ENCODE data around the gene CD164L2.

The CD164L2 gene

GRCh38 chr1:27366411-27367159 lies 16.5 kb downstream of the CD164L2 start, which contains the start of gene MAP3K6:
MAP3K6 (minus strand) TSS chr1:27366961; CDS start chr1:27366597, 364 bp downstream.
- no peaks in the 10 kb centered on the region for H3K9me3 ChIP-seq
- no peaks in the 10 kb centered on the region for H3K36me3 ChIP-seq
- peaks cover 51 to 61% of the 10 kb centered on the region in 2 experiments for H3K4me1 ChIP-seq (ENCODE audit: control insufficient read depth in 1 of 2, insufficient read depth in 1 of 2, low read depth in 1 of 2, low read length in 1 of 2)
- peak within 1 kb of the TSS; percentile 63 to 76 for H3K4me3 ChIP-seq (ENCODE audit: low read depth in 1 of 2, low read length in 1 of 2)
- peak within 1 kb of the TSS; percentile 27 for H3K27ac ChIP-seq
- TF ChIP-seq CTCF (IDR thresholded peaks at IDR 0.05), result no peak
- H3K27me3 ChIP-seq, result peaks cover 36% of the 10 kb centered on the region

DNA sequence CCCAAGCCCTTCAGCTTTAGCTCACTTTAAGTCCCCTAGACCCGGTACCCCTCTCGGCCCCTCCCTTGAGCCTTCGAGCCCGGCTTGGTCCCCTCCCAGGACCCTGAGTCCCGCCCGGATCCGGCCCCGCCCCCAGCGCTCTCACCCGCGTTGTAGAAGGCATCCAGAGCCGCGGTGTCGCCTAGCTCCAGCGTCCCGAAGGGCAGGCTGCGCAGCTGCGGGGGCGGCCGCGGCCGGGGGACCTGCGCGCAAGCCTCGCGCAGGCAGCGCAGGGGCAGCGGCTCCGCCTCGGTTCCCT lies 17.1 kb downstream of the CD164L2 start:
- Histone ChIP-seq H3K36me3 (no peaks in the 10 kb centered on the region), H3K4me1 (ENCODE audit: control insufficient read depth in 1 of 2, insufficient read depth in 1 of 2, low read depth in 1 of 2, low read length in 1 of 2) (peaks cover 53 to 62% of the 10 kb centered on the region in 2 experiments), H3K27me3 (peaks cover 41% of the 10 kb centered on the region), H3K4me3 (ENCODE audit: low read depth in 1 of 2, low read length in 1 of 2) (peak overlapping the region; percentile 63 to 76), H3K9me3 (no peaks in the 10 kb centered on the region), H3K27ac (peak overlapping the region; percentile 27)
- no peak for TF ChIP-seq CTCF (IDR thresholded peaks at IDR 0.05)

GRCh38 chr1:27365372-27366112 lies 17.6 kb downstream of the CD164L2 start:
- H3K9me3 ChIP-seq, result no peaks in the 10 kb centered on the region
- peak overlapping the region; percentile 63 to 76 for H3K4me3 ChIP-seq (ENCODE audit: low read depth in 1 of 2, low read length in 1 of 2)
- H3K27me3 ChIP-seq, result peaks cover 46% of the 10 kb centered on the region
- peak overlapping the region; percentile 27 for H3K27ac ChIP-seq
- H3K4me1 ChIP-seq (ENCODE audit: control insufficient read depth in 1 of 2, insufficient read depth in 1 of 2, low read depth in 1 of 2, low read length in 1 of 2), result peaks cover 58 to 64% of the 10 kb centered on the region in 2 experiments
- H3K36me3 ChIP-seq, result no peaks in the 10 kb centered on the region
- no peak for TF ChIP-seq CTCF (IDR thresholded peaks at IDR 0.05)

- Histone ChIP-seq H3K27me3 (peaks cover 54% of the 10 kb centered on the region), H3K9me3 (no peaks in the 10 kb centered on the region), H3K27ac (peak overlapping the region; percentile 27), H3K36me3 (no peaks in the 10 kb centered on the region), H3K4me3 (ENCODE audit: low read depth in 1 of 2, low read length in 1 of 2) (peak overlapping the region; percentile 63 to 76), H3K4me1 (ENCODE audit: control insufficient read depth in 1 of 2, insufficient read depth in 1 of 2, low read depth in 1 of 2, low read length in 1 of 2) (peaks cover 58 to 64% of the 10 kb centered on the region in 2 experiments)
- no peak for TF ChIP-seq CTCF (IDR thresholded peaks at IDR 0.05)
Observed at GRCh38 chr1:27364696-27365371, 18.3 kb downstream of the CD164L2 start.

- Histone ChIP-seq H3K4me1 (ENCODE audit: control insufficient read depth in 1 of 2, insufficient read depth in 1 of 2, low read depth in 1 of 2, low read length in 1 of 2) (peaks cover 52 to 59% of the 10 kb centered on the region in 2 experiments), H3K36me3 (no peaks in the 10 kb centered on the region), H3K27me3 (peaks cover 62% of the 10 kb centered on the region), H3K4me3 (ENCODE audit: low read depth in 1 of 2, low read length in 1 of 2) (no peak overlapping the region), H3K27ac (no peak overlapping the region), H3K9me3 (no peaks in the 10 kb centered on the region)
- TF ChIP-seq CTCF (IDR thresholded peaks at IDR 0.05), result no peak
Observed at GRCh38 chr1:27363766-27364695, 19.1 kb downstream of the CD164L2 start.
